Measurements from ENCODE around the gene HS2ST1.

GRCh38 chr1:87122243-87122642, 207.8 kb downstream of the HS2ST1 start:
- TF ChIP-seq NR3C1 (IDR thresholded peaks at IDR 0.05) (no peak), PHF8 (IDR thresholded peaks at IDR 0.05; ENCODE audit: borderline replicate concordance, low read depth) (no peak), CTCF (IDR thresholded peaks at IDR 0.05) (no peak), CEBPB (IDR thresholded peaks at IDR 0.05) (no peak), EP300 (IDR thresholded peaks at IDR 0.05) (no peak), HDAC2 (IDR thresholded peaks at IDR 0.05) (no peak), USF2 (IDR thresholded peaks at IDR 0.05) (no peak), FOXS1 (CRISPR knock-in tag; IDR thresholded peaks at IDR 0.05) (no peak)
